GM18526 (cell line): Measurements from ENCODE around the gene AXDND1.

Experiments used
- POLR2A ChIP-seq: IDR thresholded peaks from 3 replicates; pipeline ENCODE4 v1.6.1; 2011; ENCODE audit not compliant: insufficient read length; ENCODE audit errors: extremely low read depth

Gene AXDND1

GRCh38 chr1:179591253-179591591, 225.5 kb downstream of the AXDND1 start:
- no peak for TF ChIP-seq POLR2A

- TF ChIP-seq POLR2A, result no peak
These were observed 226.1 kb downstream of the AXDND1 start, which contains the start of gene TDRD5 for GRCh38 chr1:179591592-179592580. TSS of gene TDRD5 (plus strand) at chr1:179591832. CDS start at chr1:179592616, 784 bp downstream.

GRCh38 chr1:179598631-179599030, 232.9 kb downstream of the AXDND1 start:
- no peak for TF ChIP-seq POLR2A

DNA sequence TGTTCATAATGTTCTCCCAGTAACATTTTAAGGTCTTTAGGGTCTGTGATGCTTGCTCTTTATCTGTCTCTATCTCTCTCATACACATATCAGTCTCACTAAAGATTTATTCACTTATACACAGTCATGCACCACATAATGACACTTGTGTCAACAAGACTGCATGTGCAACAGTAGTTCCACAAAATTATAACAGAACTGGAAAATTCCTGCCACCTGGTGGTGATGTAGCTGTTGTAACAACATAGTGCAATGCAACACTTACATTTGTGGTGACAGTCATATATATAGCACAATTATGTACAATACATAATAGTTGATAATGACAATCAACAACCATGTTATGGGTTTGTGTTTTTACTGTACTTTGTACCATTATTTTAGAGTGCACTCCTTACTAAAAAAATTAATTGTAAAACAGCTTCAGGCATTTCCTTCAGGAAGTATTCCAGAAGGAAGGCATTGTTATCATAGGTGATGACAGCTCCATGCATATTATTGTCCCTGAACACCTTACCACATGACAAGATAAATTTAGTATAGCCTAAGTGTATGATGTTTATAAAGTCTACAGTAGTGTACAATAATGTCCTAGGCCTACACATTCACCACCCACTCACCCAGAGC, 234.0 kb downstream of the AXDND1 start:
- TF ChIP-seq POLR2A, result no peak

DNA sequence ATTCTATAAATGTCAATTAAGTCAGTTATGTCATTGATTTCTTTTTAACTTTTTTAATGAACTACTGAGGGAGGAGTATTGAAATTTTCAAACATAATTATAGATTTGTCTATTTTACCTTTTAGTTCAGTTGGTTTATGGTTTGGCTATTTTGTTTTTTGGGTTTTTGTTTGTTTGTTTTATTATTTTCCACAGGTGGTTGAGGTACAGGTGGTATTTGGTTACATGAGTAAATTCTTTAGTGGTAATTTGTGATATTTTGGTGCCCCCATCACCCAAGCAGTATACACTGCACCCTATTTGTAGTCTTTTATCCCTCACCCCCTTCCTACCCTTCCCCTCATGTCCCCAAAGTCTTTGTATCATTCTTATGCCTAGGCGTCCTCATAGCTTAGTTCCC, 235.3 kb downstream of the AXDND1 start:
- no peak for TF ChIP-seq POLR2A
